Neural crest cell (in vitro differentiated cells): ENCODE data around the gene PCSK2. TPM values are rescaled to one million over a fixed set of nuclear protein-coding genes. Genes with fewer than 3 reads are reported as not detected.

Experiments
- DNase-seq: peaks from one replicate; pipeline ENCODE4 v3.0.0; 2021; ENCODE audit warnings: low read depth, mixed read lengths, low spot score
- H3K27ac Mint-ChIP-seq: one replicate; pipeline ENCODE4 v1.8.0; 2021; ENCODE audit warnings: mild to moderate bottlenecking, mixed read lengths; ENCODE audit not compliant: unreplicated experiment
- H3K27me3 Mint-ChIP-seq: 2 replicates; pipeline ENCODE4 v1.8.0; 2021; ENCODE audit warnings: low read depth, mild to moderate bottlenecking, mixed read lengths
- H3K36me3 Mint-ChIP-seq: 2 replicates; pipeline ENCODE4 v1.8.0; 2021; ENCODE audit warnings: low read depth, mild to moderate bottlenecking, mixed read lengths
- H3K4me1 Mint-ChIP-seq: 2 replicates; pipeline ENCODE4 v1.8.0; 2021; ENCODE audit warnings: mixed read lengths
- H3K4me3 Mint-ChIP-seq: one replicate; pipeline ENCODE4 v1.8.0; 2021; ENCODE audit warnings: mild to moderate bottlenecking, mixed read lengths
- H3K9me3 Mint-ChIP-seq: 2 replicates; pipeline ENCODE4 v1.8.0; 2021; ENCODE audit warnings: mixed read lengths
- total RNA-seq: library from RNA; stranded (reverse); gene quantifications from 2 replicates; pipeline ENCODE4 v1.2.1, GENCODE V29; 2021
- TF ChIP-seq, protein P1 (sequence below): fragments of 200-600 bp; sonication (generic); conservative IDR thresholded peaks from 2 replicates; pipeline ENCODE4 v1.5.0; 2021; ENCODE audit warnings: antibody characterized with exemption, mild to moderate bottlenecking

The PCSK2 gene
- total RNA-seq, 1 donor from 2014 or later: 2.1 TPM

- H3K27ac Mint-ChIP-seq: no peak overlapping the region
- TF ChIP-seq, protein P1, sequence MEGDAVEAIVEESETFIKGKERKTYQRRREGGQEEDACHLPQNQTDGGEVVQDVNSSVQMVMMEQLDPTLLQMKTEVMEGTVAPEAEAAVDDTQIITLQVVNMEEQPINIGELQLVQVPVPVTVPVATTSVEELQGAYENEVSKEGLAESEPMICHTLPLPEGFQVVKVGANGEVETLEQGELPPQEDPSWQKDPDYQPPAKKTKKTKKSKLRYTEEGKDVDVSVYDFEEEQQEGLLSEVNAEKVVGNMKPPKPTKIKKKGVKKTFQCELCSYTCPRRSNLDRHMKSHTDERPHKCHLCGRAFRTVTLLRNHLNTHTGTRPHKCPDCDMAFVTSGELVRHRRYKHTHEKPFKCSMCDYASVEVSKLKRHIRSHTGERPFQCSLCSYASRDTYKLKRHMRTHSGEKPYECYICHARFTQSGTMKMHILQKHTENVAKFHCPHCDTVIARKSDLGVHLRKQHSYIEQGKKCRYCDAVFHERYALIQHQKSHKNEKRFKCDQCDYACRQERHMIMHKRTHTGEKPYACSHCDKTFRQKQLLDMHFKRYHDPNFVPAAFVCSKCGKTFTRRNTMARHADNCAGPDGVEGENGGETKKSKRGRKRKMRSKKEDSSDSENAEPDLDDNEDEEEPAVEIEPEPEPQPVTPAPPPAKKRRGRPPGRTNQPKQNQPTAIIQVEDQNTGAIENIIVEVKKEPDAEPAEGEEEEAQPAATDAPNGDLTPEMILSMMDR: no peak
- peaks cover 17% of the 10 kb centered on the region for H3K27me3 Mint-ChIP-seq
- H3K4me3 Mint-ChIP-seq: no peak overlapping the region
- no peaks in the 10 kb centered on the region for H3K9me3 Mint-ChIP-seq
- H3K36me3 Mint-ChIP-seq: no peaks in the 10 kb centered on the region
- H3K4me1 Mint-ChIP-seq: no peaks in the 10 kb centered on the region
- no peak for DNase-seq
Measured at GRCh38 chr20:17448071-17448470, 221.2 kb downstream of the PCSK2 start.

GRCh38 chr20:17449031-17449430, 222.2 kb downstream of the PCSK2 start:
- H3K4me1 Mint-ChIP-seq: no peaks in the 10 kb centered on the region
- no peak overlapping the region for H3K27ac Mint-ChIP-seq
- DNase-seq: no peak
- no peaks in the 10 kb centered on the region for H3K9me3 Mint-ChIP-seq
- TF ChIP-seq, protein P1: no peak
- H3K36me3 Mint-ChIP-seq: no peaks in the 10 kb centered on the region
- peaks cover 11% of the 10 kb centered on the region for H3K27me3 Mint-ChIP-seq
- no peak overlapping the region for H3K4me3 Mint-ChIP-seq

DNA sequence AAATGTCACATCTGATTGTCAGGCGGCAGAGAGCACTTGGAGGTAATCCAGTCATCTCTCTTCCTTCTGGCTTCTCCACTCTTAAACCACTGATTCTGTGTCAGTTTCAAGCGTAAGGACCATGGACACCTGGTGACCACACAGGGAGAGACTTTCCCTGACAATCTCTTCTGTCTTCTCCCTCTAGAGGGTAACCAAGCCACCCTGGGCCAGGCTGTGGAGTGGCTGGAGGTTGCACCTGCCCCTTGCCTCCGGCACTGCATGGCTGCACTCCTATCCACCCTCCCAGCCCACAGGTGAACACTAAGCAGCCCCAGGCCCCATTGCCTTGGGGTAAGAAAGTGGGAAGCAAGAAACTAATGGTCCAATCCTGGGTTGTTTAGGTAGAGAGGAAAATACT, 225.6 kb downstream of the PCSK2 start:
- Mint-ChIP-seq H3K36me3 (no peaks in the 10 kb centered on the region), H3K9me3 (no peaks in the 10 kb centered on the region), H3K4me3 (no peak overlapping the region), H3K4me1 (no peaks in the 10 kb centered on the region), H3K27ac (no peak overlapping the region), H3K27me3 (peaks cover 2% of the 10 kb centered on the region)
- no peak for DNase-seq
- TF ChIP-seq, protein P1: no peak

DNA sequence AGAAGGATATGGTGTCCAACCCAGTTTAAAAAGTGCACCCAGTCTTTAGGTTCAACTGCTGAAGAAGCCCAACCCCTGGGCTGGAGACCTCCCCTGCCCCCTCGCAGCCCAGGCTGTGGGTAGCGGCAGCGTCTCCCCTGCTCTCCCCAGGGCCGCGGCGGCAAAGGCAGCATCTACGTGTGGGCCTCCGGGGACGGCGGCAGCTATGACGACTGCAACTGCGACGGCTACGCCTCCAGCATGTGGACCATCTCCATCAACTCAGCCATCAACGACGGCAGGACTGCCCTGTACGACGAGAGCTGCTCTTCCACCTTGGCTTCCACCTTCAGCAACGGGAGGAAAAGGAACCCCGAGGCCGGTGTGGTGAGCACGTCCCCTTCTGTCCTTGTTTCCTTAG, 226.8 kb downstream of the PCSK2 start:
- no peak for DNase-seq
- Mint-ChIP-seq H3K27ac (no peak overlapping the region), H3K36me3 (no peaks in the 10 kb centered on the region), H3K4me3 (no peak overlapping the region), H3K9me3 (no peaks in the 10 kb centered on the region), H3K4me1 (no peaks in the 10 kb centered on the region), H3K27me3 (peaks cover 2% of the 10 kb centered on the region)
- TF ChIP-seq, protein P1: no peak

DNA sequence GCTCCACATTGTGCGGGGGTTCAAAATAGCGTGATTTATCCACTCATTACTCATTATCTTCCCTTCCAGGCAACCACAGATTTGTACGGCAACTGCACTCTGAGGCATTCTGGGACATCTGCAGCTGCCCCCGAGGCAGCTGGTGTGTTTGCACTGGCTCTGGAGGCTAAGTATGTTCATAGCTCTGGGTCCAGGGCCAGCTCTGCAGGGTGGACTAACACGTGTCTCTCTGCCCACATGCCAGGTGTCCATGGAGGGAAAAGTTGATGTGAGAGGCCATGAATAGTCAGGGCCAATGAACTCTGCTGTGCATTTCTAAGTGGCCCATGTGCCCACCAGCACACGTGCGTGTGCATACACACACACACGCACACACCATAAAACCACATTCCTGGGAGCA, 229.4 kb downstream of the PCSK2 start:
- Mint-ChIP-seq H3K9me3 (no peaks in the 10 kb centered on the region), H3K27me3 (peaks cover 2% of the 10 kb centered on the region), H3K27ac (no peak overlapping the region)

More for the DNA sequence above, 229.4 kb downstream of the PCSK2 start:
- no peak for DNase-seq
- Mint-ChIP-seq H3K4me1 (no peaks in the 10 kb centered on the region), H3K36me3 (no peaks in the 10 kb centered on the region), H3K4me3 (no peak overlapping the region)
- TF ChIP-seq, protein P1: no peak
